IMR-90 (cell line): ENCODE measurements around the gene ZNF48. TPM values are rescaled to one million over a fixed set of nuclear protein-coding genes. Genes with fewer than 3 reads are reported as not detected.

Source experiments
- ATAC-seq: fragments of 200-7000 bp; cut with Tn5 transposase; 2 replicates; pipeline ENCODE4 v1.9.1; 2020; ENCODE audit warnings: low read depth, mild to moderate bottlenecking, moderate library complexity
- BruUV-seq: library from RNA; stranded (reverse); fragments of 400-500 nt; replicated peaks from 2 replicates; lab custom pipeline; 2021; lab: Mats Ljungman, UMichigan
- CTCF ChIA-PET: fragments of 300-600 bp; formaldehyde crosslinking; extraction: SDS; loops from one replicate; lab custom pipeline; 2021; ENCODE audit warnings: antibody characterized with exemption; lab: Yijun Ruan, JAX
- POLR2A ChIA-PET: fragments of 300-600 bp; sonication (Branson Sonifier 250); formaldehyde crosslinking; loops from one replicate; lab custom pipeline; 2022; ENCODE audit warnings: antibody characterized with exemption; ENCODE audit not compliant: unreplicated experiment; lab: Charles Lee
- DNase-seq: peaks from one replicate; pipeline ENCODE4 v3.0.0; 2013
- H2AFZ ChIP-seq: replicated peaks from 2 replicates; pipeline ENCODE3; 2013; ENCODE audit warnings: low read length, mild to moderate bottlenecking; ENCODE audit not compliant: poor library complexity
- H2AK5ac ChIP-seq: 2 replicates; pipeline ENCODE4 v1.6.1; 2013; ENCODE audit warnings: low read depth, low read length, inconsistent platforms
- H2AK9ac ChIP-seq: replicated peaks from 2 replicates; pipeline ENCODE3; 2013; ENCODE audit warnings: mild to moderate bottlenecking, low read depth, low read length, moderate library complexity; ENCODE audit not compliant: poor library complexity
- H2BK120ac ChIP-seq: 2 replicates; pipeline ENCODE4 v1.6.1; 2013; ENCODE audit warnings: low read depth, low read length, inconsistent platforms
- H2BK15ac ChIP-seq: 3 replicates; pipeline ENCODE4 v1.6.1; 2013; ENCODE audit warnings: low read depth, low read length, inconsistent platforms
- H2BK20ac ChIP-seq: 2 replicates; pipeline ENCODE4 v1.6.1; 2013; ENCODE audit warnings: low read depth, mild to moderate bottlenecking, inconsistent platforms, low read length, moderate library complexity
- H2BK5ac ChIP-seq: 2 replicates; pipeline ENCODE4 v1.6.1; 2013; ENCODE audit warnings: mild to moderate bottlenecking, low read depth, low read length, inconsistent platforms; ENCODE audit not compliant: poor library complexity, severe bottlenecking
- H3K14ac ChIP-seq: replicated peaks from 2 replicates; pipeline ENCODE4 v1.6.1; 2013; ENCODE audit warnings: low read depth, low read length, inconsistent platforms
- H3K18ac ChIP-seq: 2 replicates; pipeline ENCODE4 v1.6.1; 2013; ENCODE audit warnings: low read depth, low read length, control low read depth
- H3K23ac ChIP-seq: 2 replicates; pipeline ENCODE4 v1.6.1; 2013; ENCODE audit warnings: low read depth, low read length, inconsistent platforms
- H3K27ac ChIP-seq: 2 replicates; pipeline ENCODE4 v1.5.1; 2013; ENCODE audit warnings: mild to moderate bottlenecking, control low read depth, low read length; ENCODE audit not compliant: insufficient read depth
- H3K27me3 ChIP-seq: 2 replicates; pipeline ENCODE4 v1.6.1; 2013; ENCODE audit warnings: low read length; ENCODE audit not compliant: control insufficient read depth, insufficient read depth
- H3K36me3 ChIP-seq: 2 replicates; pipeline ENCODE4 v1.6.1; 2013; ENCODE audit warnings: low read length, mixed read lengths; ENCODE audit not compliant: control insufficient read depth, insufficient read depth
- H3K4ac ChIP-seq: 2 replicates; pipeline ENCODE4 v1.6.1; 2013; ENCODE audit warnings: low read depth, low read length, inconsistent platforms
- H3K4me1 ChIP-seq: 2 replicates; pipeline ENCODE4 v1.6.1; 2013; ENCODE audit warnings: low read length, mixed read lengths; ENCODE audit not compliant: control insufficient read depth, insufficient read depth
- H3K4me2 ChIP-seq: 2 replicates; pipeline ENCODE4 v1.6.1; 2013; ENCODE audit warnings: low read depth, mild to moderate bottlenecking, control low read depth, low read length, moderate library complexity
- H3K4me3 ChIP-seq: 2 replicates; pipeline ENCODE4 v1.5.1; 2013; ENCODE audit warnings: low read depth, mild to moderate bottlenecking, control low read depth, low read length, moderate library complexity; ENCODE audit not compliant: insufficient read depth
- H3K56ac ChIP-seq: 2 replicates; pipeline ENCODE4 v1.6.1; 2013; ENCODE audit warnings: low read length, inconsistent platforms; ENCODE audit not compliant: insufficient read depth; ENCODE audit errors: extremely low read depth
- H3K79me1 ChIP-seq, 2 experiments: 2 replicates each; pipeline ENCODE4 v1.6.1; 2013; ENCODE audit warnings: low read length in 2 of 2, inconsistent platforms in 1 of 2, low read depth in 1 of 2
- H3K9ac ChIP-seq: 2 replicates; pipeline ENCODE4 v1.6.1; 2013; ENCODE audit warnings: low read depth, low read length, control low read depth
- H3K9me1 ChIP-seq: 2 replicates; pipeline ENCODE4 v1.6.1; 2013; ENCODE audit warnings: low read length, inconsistent platforms; ENCODE audit not compliant: insufficient read depth
- H3K9me3 ChIP-seq: 2 replicates; pipeline ENCODE4 v1.6.1; 2013; ENCODE audit warnings: low read length; ENCODE audit not compliant: control insufficient read depth, insufficient read depth
- H4K20me1 ChIP-seq: 2 replicates; pipeline ENCODE4 v1.6.1; 2013; ENCODE audit warnings: low read length, inconsistent platforms; ENCODE audit not compliant: insufficient read depth
- H4K5ac ChIP-seq: 2 replicates; pipeline ENCODE4 v1.6.1; 2013; ENCODE audit warnings: mild to moderate bottlenecking, low read depth, low read length, control low read depth
- H4K8ac ChIP-seq, 2 experiments: 2 replicates each; pipeline ENCODE4 v1.6.1; 2013; ENCODE audit warnings: low read depth in 2 of 2, low read length in 2 of 2, control low read depth in 1 of 2, inconsistent platforms in 1 of 2
- H4K91ac ChIP-seq: 2 replicates; pipeline ENCODE4 v1.6.1; 2013; ENCODE audit warnings: low read depth, low read length, inconsistent platforms; ENCODE audit not compliant: insufficient read depth
- BHLHE40 ChIP-seq: fragments of 150-350 bp; IDR thresholded peaks from 2 replicates; pipeline ENCODE4 v1.6.1; 2016; ENCODE audit warnings: mild to moderate bottlenecking, low read depth, low read length
- CHD1 ChIP-seq: IDR thresholded peaks from 2 replicates; pipeline ENCODE4 v1.6.1; 2012; ENCODE audit warnings: low read depth, low read length, improper control_type of control experiment
- CTCF ChIP-seq: conservative IDR thresholded peaks from 2 replicates; pipeline ENCODE4 v1.5.1; 2012; ENCODE audit warnings: mild to moderate bottlenecking, low read depth, low read length, improper control_type of control experiment
- ELK1 ChIP-seq: fragments of 150-350 bp; IDR thresholded peaks from 2 replicates; pipeline ENCODE4 v1.6.1; 2016; ENCODE audit warnings: low read depth, mild to moderate bottlenecking, low read length, moderate library complexity, borderline replicate concordance
- FOS ChIP-seq: fragments of 150-350 bp; IDR thresholded peaks from 2 replicates; pipeline ENCODE4 v1.6.1; 2016; ENCODE audit warnings: low read depth, low read length
- MAFK ChIP-seq: IDR thresholded peaks from 2 replicates; pipeline ENCODE4 v1.6.1; 2012; ENCODE audit warnings: low read depth, low read length, improper control_type of control experiment
- MAZ ChIP-seq: IDR thresholded peaks from 2 replicates; pipeline ENCODE4 v1.6.1; 2012; ENCODE audit warnings: low read depth, mild to moderate bottlenecking, low read length, improper control_type of control experiment, moderate library complexity, borderline replicate concordance
- MXI1 ChIP-seq: IDR thresholded peaks from 2 replicates; pipeline ENCODE4 v1.6.1; 2012; ENCODE audit warnings: low read depth, mild to moderate bottlenecking, low read length, moderate library complexity, borderline replicate concordance
- NFE2L2 ChIP-seq: fragments of 150-350 bp; IDR thresholded peaks from 2 replicates; pipeline ENCODE4 v1.6.1; 2016; ENCODE audit warnings: low read depth, mild to moderate bottlenecking, low read length
- POLR2A ChIP-seq: IDR thresholded peaks from 2 replicates; pipeline ENCODE4 v1.6.1; 2012; ENCODE audit warnings: mild to moderate bottlenecking, low read depth, low read length
- RAD21 ChIP-seq: IDR thresholded peaks from 2 replicates; pipeline ENCODE4 v1.6.1; 2012; ENCODE audit warnings: low read length, improper control_type of control experiment
- RCOR1 ChIP-seq: IDR thresholded peaks from 2 replicates; pipeline ENCODE4 v1.6.1; 2012; ENCODE audit warnings: mild to moderate bottlenecking, low read length, improper control_type of control experiment; ENCODE audit not compliant: insufficient replicate concordance
- RFX5 ChIP-seq: IDR thresholded peaks from 2 replicates; pipeline ENCODE4 v1.8.0; 2012; ENCODE audit warnings: low read depth, mild to moderate bottlenecking, low read length, moderate library complexity
- SMC3 ChIP-seq: fragments of 150-350 bp; IDR thresholded peaks from 2 replicates; pipeline ENCODE4 v1.6.1; 2016; ENCODE audit warnings: low read depth, mild to moderate bottlenecking, antibody characterized with exemption, low read length, moderate library complexity
- USF2 ChIP-seq: fragments of 150-350 bp; IDR thresholded peaks from 2 replicates; pipeline ENCODE4 v1.6.1; 2017; ENCODE audit warnings: mild to moderate bottlenecking, antibody characterized with exemption, low read length, low read depth
- WGBS, 2 experiments: methylation state at CpG; one replicate each; pipeline versions ENCODE4 v1.1.5 to v1.1.7; 2013; ENCODE audit warnings: missing lambda C conversion rate in 2 of 2; ENCODE audit not compliant: insufficient read length in 1 of 2; ENCODE audit errors: extremely low coverage in 2 of 2; 5-methylcytosine and 5-hydroxymethylcytosine counted together
- dilution Hi-C: fragments of 300-500 bp; cut with HindIII; formaldehyde crosslinking; loops from one replicate; pipeline ENCODE4 v1.14.3; 2018; ENCODE audit warnings: low sequenced_read_pairs; ENCODE audit not compliant: unreplicated experiment
- in situ Hi-C: fragments of 300-500 bp; cut with MboI; formaldehyde crosslinking; loops from 3 replicates; pipeline ENCODE4 v1.14.3; 2019; ENCODE audit warnings: low sequenced_read_pairs, inconsistent platforms, mixed read lengths
- intact Hi-C: fragments of 100-400 bp; cut with micrococcal nuclease; formaldehyde crosslinking; loops from 2 replicates; pipeline ENCODE4 v1.10.0; 2022
- polyA plus RNA-seq, 3 experiments: library from polyadenylated mRNA; depleted of rRNA; stranded (reverse); fragments of >200 nt; gene quantifications; 2 replicates each; pipeline ENCODE4 v1.2.3, GENCODE V29; 2012; ENCODE audit warnings: low replicate concordance in 1 of 3
- total RNA-seq: library from RNA; depleted of rRNA; stranded (reverse); fragments of >200 nt; gene quantifications from 2 replicates; pipeline ENCODE4 v1.2.3, GENCODE V29; 2012

Gene ZNF48
- total and polyA plus RNA-seq, 2 of the 4 experiments (the other 2 are of a cell fraction): 5.8 to 6.6 TPM

- H3K79me1 ChIP-seq: peaks cover 0 to 72% of the 10 kb centered on the region in 2 experiments; a peak in 3 of 4 replicates
- no peak overlapping the region; the same call in 1 of the 2 replicates for H2AK5ac ChIP-seq
- peaks cover 17% of the 10 kb centered on the region; the same call in 1 of the 2 replicates for H4K20me1 ChIP-seq
- no peak overlapping the region for H4K5ac ChIP-seq
- BruUV-seq: TSS peak; percentile 70
- no peak overlapping the region for H4K8ac ChIP-seq
- no peak overlapping the region for H3K18ac ChIP-seq
- no peaks in the 10 kb centered on the region for H3K27me3 ChIP-seq
- no peaks in the 10 kb centered on the region for H3K9me3 ChIP-seq
- in situ Hi-C loops: no loop called here
- no peak overlapping the region for H3K14ac ChIP-seq
- ATAC-seq: no peak
- intact Hi-C loops: no loop called here
- no peak overlapping the region for H2BK120ac ChIP-seq
- no peak overlapping the region for H3K4ac ChIP-seq
- no peak overlapping the region for H3K56ac ChIP-seq
- DNase-seq: no peak
- H2AK9ac ChIP-seq: peak overlapping the region; percentile 96
- H3K9ac ChIP-seq: peak overlapping the region; percentile 80; the same call in 1 of the 2 replicates
- peaks cover 7% of the 10 kb centered on the region; the same call in 1 of the 2 replicates for H3K4me1 ChIP-seq
- H2BK15ac ChIP-seq: no peak overlapping the region
- peaks cover 9% of the 10 kb centered on the region for H3K9me1 ChIP-seq
- H3K4me3 ChIP-seq: no peak overlapping the region
- POLR2A ChIA-PET: no interaction called here
- no peak overlapping the region; the same call in 1 of the 2 replicates for H3K4me2 ChIP-seq
- dilution Hi-C loops: no loop called here
- H3K23ac ChIP-seq: no peak overlapping the region
- H2BK5ac ChIP-seq: no peak overlapping the region
- no peak overlapping the region for H4K91ac ChIP-seq
- CTCF ChIA-PET: no interaction called here
- H3K36me3 ChIP-seq: peaks cover 43% of the 10 kb centered on the region
- no peak overlapping the region for H2AFZ ChIP-seq
- no peak overlapping the region for H2BK20ac ChIP-seq
- H3K27ac ChIP-seq: no peak overlapping the region
- WGBS, 2 experiments: 92% methylated on average over 6 of the region's 23 CpGs; no CpG with 5 or more reads in 1 of the 2 experiments
- TF ChIP-seq MAZ (no peak), MXI1 (no peak), CTCF (no peak), CHD1 (no peak), BHLHE40 (no peak), FOS (no peak), RCOR1 (no peak), SMC3 (no peak), NFE2L2 (no peak), RAD21 (no peak), POLR2A (no peak), ELK1 (no peak), MAFK (no peak), RFX5 (no peak), USF2 (no peak)
Measured at GRCh38 chr16:30353438-30354129, 41.6 kb upstream of the ZNF48 start.
